Measurements from ENCODE around the gene SNRPD2. TPM values are rescaled to one million over a fixed set of nuclear protein-coding genes. Genes with fewer than 3 reads are reported as not detected.

SNRPD2 gene
- total RNA-seq, 1 donor from 2014 or later: 251 TPM

GRCh38 chr19:45667620-45668341, 24.0 kb downstream of the SNRPD2 start, which contains the start of gene GIPR:
Gene GIPR, plus strand, starts transcription at chr19:45668221. Its CDS starts 1,300 bp downstream, at chr19:45669521.
- DNase-seq (peak; percentile 70), ATAC-seq (ENCODE audit: poor library complexity) (peak; percentile 81)
- intact Hi-C loops (cut with DNase I): no loop called here

DNA sequence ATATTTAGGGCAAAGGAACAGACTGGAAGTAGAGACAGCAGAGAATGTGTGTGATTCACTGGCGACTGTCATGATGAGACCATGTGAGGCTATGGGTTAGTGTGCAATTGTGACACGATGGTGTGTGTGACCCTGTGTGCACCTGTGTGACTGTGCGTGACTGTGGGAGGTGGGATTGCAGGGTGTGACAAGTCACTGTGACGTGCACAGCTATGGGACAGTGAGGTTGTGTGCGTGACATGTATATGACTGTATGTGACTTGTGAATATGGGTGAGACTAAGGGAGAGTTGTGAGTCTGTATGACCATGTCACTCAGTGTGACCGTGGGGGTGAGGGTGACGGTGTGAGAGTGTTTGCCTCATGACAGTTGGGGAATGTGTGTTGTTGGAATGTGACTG, 27.2 kb downstream of the SNRPD2 start:
- ATAC-seq (ENCODE audit: poor library complexity) (no peak), DNase-seq (no peak)
- intact Hi-C loops (cut with DNase I): no loop called here

DNA sequence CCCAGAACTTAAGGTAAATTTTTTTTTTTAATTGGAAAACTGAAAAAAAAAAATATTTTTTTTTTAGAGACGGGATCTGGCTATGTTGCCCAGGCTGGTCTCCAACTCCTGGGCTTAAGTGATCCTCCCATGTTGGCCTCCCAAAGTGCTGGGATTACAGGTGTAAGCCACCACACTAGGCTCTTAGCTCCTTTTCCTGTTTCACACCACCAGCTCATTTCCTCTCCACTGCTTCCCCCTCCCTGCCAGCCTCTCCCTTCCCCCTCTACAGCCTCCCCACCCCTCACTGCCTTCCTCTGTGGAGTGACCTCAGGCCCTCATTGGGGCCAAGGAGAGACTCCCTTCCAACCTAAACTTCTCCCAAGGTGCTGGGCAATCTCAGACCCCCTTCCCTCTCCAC, 28.0 kb downstream of the SNRPD2 start:
- no peak for ATAC-seq (ENCODE audit: poor library complexity)
- intact Hi-C loops (cut with DNase I): no loop called here
- no peak for DNase-seq

DNA sequence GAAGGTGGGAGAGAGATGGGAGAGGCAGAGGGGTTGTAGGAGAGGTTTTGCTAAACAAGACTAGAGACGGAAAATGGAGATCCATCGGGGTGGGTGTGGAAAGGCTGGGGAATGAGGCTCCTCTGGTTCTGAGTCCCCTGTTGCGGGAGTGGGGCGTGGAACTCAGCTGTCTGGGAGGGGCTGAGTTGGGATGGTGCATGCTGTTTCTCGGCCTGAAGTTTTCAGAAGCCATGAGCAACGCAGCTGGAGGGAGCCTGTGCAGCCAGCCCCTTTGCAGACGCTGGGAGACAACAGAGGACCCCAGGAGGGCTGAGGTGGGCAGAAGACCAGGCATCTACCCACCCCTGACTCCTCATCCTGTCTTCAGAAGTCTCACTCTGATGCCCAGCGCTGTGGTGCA, 31.1 kb downstream of the SNRPD2 start:
- DNase-seq (no peak), ATAC-seq (ENCODE audit: poor library complexity) (no peak)
- intact Hi-C loops (cut with DNase I): no loop called here

DNA sequence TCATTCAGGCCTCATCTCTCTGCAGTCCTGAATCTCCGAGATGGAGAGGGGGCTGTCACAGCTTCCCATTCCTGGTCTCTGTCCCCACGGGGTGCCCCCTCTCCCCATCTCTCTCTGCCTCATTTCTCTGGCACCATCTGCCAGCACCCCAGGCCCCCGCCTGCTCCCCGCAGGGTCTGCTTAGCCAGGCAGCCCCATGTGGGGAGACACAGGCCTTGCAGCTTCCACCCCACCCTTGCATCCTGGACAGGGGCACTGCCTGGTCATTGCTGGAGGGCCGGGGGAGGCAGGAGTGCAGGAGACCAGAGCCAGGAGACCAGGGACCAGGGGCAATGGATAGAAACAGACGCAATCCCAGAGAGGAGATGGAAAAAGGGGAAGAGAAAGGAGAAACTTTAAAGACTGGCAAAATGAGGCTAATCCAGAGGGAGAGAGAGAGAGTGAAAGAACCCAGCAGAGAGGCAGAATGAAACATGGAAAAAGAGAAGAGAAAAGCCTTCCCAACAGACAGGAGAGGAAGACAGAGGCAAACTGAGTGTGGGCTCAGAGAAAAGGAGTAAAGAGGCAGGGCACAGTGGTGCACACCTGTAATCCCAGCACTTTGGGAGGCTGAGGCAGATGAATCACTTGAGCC, 32.5 kb downstream of the SNRPD2 start:
- intact Hi-C loops (cut with DNase I): no loop called here
- DNase-seq (no peak), ATAC-seq (ENCODE audit: poor library complexity) (no peak)

DNA sequence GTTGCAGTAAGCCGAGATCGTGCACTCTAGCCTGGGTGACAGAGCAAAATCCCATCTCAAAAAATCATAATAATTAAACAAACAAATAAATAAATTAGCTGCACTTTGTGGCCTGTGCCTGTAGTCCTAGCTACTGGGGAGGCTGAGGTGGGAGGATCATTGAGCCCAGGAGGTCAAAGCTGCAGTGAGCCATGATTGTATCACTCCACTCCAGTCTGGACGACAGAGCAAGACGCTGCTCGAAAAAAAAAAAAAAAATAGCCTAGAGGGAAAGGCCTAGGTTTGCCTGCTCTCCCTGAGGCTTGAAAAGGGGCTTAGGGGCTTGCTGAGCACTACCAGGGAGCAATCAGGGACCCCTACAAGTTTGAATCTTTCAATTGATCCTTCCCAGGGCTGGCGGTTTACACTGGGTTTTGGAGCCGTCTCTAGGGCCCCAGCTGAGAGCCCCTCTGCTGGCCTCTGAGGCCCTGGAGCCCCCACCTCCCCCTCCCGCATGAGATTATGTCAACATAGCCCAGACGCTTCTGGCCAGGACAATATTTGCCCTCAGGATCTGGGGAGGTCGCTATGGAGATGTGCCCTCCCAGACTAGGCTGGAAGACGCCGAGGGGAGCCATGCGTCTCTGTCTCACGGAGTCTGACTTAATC, 34.1 kb downstream of the SNRPD2 start:
- DNase-seq: no peak
- intact Hi-C loops (cut with DNase I): no loop called here
- no peak for ATAC-seq (ENCODE audit: poor library complexity)

GRCh38 chr19:45655073-45655472, 36.7 kb downstream of the SNRPD2 start:
- DNase-seq: no peak
- ATAC-seq (ENCODE audit: poor library complexity): no peak
- intact Hi-C loops (cut with DNase I): no loop called here

DNA sequence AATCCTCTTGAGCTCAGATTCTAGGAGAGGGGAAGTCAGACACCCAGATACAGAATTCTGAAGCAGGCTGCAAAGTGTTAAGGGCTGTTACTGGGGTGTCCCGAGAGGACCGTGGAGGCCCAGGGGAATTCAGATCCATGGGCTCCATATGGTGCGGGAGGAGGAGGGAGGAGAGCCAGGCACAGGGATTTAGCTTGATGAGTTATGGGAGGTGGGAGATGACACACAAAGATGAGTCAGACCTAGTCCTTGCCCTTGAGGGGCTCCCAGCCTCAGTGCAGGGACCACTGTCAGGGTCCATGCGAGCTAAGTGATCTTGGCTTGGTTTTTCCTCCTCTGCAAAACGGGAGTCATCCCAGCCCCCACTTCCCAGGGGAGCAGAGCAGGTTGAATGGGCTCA, 38.1 kb downstream of the SNRPD2 start:
- DNase-seq (no peak), ATAC-seq (ENCODE audit: poor library complexity) (no peak)
- intact Hi-C loops (cut with DNase I): no loop called here

GRCh38 chr19:45650722-45651121, 41.0 kb downstream of the SNRPD2 start:
- no peak for DNase-seq
- no peak for ATAC-seq (ENCODE audit: poor library complexity)
- intact Hi-C loops (cut with DNase I): no loop called here

GRCh38 chr19:45646345-45646698, 45.4 kb downstream of the SNRPD2 start:
- DNase-seq (no peak), ATAC-seq (ENCODE audit: poor library complexity) (no peak)
- intact Hi-C loops (cut with DNase I): no loop called here

GRCh38 chr19:45645631-45646344, 46.0 kb downstream of the SNRPD2 start:
- peak; percentile 85 for DNase-seq
- ATAC-seq (ENCODE audit: poor library complexity): peak; percentile 74
- intact Hi-C loops (cut with DNase I): no loop called here

- intact Hi-C loops (cut with DNase I): no loop called here
- DNase-seq (no peak), ATAC-seq (ENCODE audit: poor library complexity) (no peak)
Measured at GRCh38 chr19:45645068-45645630, 46.6 kb downstream of the SNRPD2 start.

- DNase-seq: no peak
- intact Hi-C loops (cut with DNase I): loop anchor here (2.0 to 5.0 kb wide), 2 partner anchors 37 to 122 kb away; no protein-coding TSS in a partner anchor
Measured at GRCh38 chr19:45643927-45644771, 47.6 kb downstream of the SNRPD2 start.

DNA sequence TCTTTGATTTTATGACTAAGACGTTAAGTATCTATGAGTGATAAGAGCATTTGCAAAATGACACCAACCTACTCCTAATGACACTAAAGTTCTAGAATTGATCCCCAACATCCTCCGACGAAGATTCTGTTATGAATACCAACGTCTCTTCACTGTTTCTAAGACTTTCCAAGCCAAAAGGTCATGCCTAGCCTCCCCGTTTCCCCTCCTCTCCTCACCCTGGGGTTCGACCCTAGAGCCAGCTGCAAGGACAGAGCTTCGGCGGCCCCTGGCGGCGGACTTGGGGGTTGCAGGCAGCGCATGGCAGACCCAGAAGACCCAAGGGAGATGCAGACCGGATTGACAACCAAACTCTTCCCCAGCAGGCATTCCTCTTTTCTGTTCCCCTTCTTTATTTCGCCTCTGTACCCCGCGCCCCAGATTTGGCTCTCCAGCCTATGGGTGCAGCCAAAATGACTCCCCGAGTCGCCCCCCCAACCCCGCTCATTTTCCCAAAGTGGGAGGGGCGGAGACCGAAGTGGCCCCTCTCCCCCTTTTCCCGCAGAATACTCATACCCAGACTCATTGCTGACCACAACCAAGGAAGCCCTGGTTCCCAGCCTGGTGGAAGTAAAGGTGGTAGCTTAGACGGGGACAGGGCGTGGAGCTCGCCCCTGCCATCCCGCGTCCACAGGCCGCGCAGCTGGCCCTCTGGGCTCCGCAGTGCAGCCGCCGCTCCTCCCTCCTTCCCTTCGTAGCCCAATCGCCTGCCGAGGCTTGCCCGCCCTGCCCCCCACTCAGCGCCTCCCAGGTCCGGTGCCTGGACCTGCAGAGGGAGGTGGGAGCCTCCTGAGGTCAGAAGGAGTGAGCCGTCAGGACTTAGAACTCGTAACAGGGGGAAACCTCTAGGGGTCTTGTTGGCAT, 48.5 kb downstream of the SNRPD2 start:
- DNase-seq: peak; percentile 93
- intact Hi-C loops (cut with DNase I): loop anchor here (2.0 to 5.0 kb wide), 2 partner anchors 36 to 121 kb away; no protein-coding TSS in a partner anchor
- ATAC-seq (ENCODE audit: poor library complexity): peak; percentile 68

More at GRCh38 chr19:45643927-45644771, 47.6 kb downstream of the SNRPD2 start:
- ATAC-seq (ENCODE audit: poor library complexity): no peak

- ATAC-seq (ENCODE audit: poor library complexity) (peak; percentile 48), DNase-seq (peak; percentile 84)
- intact Hi-C loops (cut with DNase I): loop anchor here (2.0 to 5.0 kb wide), 2 partner anchors 35 to 119 kb away; no protein-coding TSS in a partner anchor
Measured at GRCh38 chr19:45641274-45642105, 50.3 kb downstream of the SNRPD2 start.

- intact Hi-C loops (cut with DNase I): loop anchor here (5.0 kb wide), 1 partner anchor 119 kb away; no protein-coding TSS in a partner anchor
- no peak for DNase-seq
- ATAC-seq (ENCODE audit: poor library complexity): no peak
Measured at GRCh38 chr19:45640849-45641273, 50.9 kb downstream of the SNRPD2 start.

Measured in Right ventricle myocardium superior (tissue), 1 donor.